Fibroblast of skin of right quadriceps (primary cell): Measurements from ENCODE around the gene CDK14.

Experiments
- DNase-seq: peaks from one replicate; pipeline ENCODE4 v3.0.0-alpha.2; 2013

The CDK14 gene

DNA sequence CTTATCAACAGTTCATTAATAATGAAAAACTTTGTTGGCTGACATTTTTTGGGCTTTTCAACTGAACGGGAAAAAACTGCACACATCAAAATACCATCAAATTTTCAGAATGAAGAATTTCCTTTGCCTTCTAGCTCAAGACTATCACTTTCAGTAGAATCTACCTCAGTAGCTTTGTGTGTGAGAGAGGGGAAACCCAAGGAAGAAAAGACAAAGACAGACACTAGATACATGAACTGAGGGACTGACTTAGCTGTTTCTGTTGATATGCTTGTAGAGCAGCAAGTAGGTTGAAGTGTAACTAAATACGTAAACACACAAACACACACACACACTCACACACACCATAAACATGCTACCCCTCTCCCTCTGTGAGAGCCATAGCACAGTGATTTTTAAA is 257.1 kb downstream of the CDK14 start:
- no peak for DNase-seq

- peak; percentile 15 for DNase-seq
Measured at GRCh38 chr7:90856351-90857070, 260.4 kb downstream of the CDK14 start.

DNA sequence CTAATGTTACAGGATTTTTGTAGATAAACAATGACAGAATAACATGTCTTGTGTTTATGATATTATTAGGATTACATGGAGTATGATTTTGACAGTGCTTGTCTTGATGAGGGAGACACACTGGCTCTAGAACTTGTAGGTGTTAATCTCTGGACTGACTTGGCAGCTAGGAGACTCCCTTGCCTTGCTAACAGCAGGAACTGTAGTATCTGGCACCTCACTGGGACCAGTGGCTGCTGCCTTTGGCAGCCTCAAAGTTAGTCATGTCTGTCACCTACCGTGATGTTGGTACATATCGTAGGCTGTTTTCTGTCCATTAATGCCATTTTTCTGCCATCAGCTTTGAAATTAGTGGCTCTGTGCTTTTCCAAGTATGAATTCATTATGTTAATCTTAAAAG is 261.5 kb downstream of the CDK14 start:
- no peak for DNase-seq

- no peak for DNase-seq
Measured at GRCh38 chr7:90858546-90858945, 262.4 kb downstream of the CDK14 start.

DNA sequence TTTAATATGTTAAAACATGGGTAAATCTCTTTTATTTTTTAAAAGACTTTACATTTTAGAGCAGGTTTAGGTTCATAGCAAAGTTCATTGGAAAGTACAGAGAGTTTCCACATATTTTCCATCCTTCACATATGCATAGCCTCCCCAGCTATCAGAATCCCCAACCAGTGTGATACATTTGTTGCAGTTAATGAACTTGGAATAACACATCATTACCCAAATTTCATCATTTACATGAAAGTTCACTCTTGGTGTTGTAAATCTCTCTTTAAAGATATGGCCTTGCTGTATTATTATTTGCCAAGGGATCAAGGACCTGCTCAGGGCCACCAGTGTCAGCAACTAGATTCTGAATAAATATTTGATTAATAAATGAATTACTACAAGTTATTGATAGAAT is 263.4 kb downstream of the CDK14 start:
- no peak for DNase-seq

DNA sequence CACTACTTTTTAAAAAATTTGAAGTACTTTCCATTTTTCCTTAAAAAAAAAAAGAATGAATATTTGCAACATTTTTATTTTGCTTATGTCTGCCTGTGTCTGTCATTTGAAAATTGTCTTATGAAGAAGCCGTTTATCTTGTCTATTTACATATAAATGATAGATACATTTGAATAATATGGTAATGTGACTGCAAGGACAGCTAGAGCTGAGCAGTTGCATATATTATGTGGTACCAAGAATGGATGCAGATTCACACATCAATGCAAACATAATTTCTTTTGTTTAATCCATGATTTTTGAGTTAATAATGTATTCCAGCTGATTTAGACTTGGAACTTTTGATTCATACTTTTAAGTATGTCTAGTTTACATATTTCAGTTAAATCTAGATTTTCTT is 268.0 kb downstream of the CDK14 start:
- no peak for DNase-seq

- DNase-seq = no peak
Measured at GRCh38 chr7:90869335-90869734, 273.2 kb downstream of the CDK14 start.

DNA sequence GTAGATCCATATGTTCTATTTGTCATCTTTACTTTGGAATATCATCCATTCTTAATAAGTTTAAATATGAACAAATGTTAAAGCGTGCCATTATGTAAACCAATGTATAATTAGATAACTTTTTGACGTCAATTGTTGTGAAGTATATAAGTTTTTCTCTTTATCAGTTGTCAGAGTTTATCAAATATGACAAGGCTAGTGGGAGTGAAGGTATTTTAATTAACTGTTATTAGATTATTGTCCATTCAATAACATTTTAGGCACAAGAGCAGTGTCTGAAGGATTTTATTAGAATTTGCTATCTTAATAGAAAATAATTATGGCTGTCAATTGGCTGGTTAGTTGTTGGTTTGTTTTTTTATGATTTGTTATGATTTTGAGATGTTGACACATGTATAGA is 280.6 kb downstream of the CDK14 start:
- no peak for DNase-seq

DNA sequence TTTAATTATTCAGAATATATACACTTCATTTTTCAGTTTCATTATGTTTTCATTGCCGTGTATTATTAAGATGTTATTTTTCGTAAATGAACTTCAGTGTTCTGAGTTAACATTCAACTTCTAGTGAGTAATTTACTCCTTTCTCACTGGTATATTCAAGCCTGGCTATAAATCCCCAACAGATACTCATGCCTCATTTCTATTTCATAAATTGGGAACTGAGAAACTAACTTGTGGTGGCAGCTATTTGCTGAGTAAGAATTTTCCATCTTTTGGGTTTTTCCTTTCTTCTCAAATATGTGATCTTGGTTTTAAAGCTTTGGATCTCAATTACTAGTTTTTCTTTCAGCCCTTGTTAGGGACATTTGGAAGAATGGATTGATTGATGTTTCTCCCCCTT is 281.1 kb downstream of the CDK14 start:
- DNase-seq = no peak

GRCh38 chr7:90879924-90880323 is 283.8 kb downstream of the CDK14 start:
- DNase-seq = no peak

DNA sequence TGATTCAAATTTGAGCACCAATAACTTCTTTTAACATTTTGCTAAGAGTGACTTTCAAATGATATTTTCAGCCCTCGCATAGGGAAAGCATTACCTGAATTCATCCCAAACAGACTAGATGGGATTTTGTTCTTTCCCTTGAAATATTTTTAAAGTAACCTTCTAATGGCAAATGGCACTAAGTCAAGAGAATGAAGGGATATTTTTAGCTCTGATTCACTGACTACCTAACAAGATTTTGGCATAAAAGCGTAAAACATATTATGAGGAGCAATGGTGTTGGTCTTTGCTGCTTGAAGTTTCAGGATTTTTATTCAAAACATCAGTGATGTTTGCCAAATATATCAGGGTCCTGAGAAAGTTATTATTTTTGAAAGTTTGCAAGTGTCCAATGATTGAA is 290.3 kb downstream of the CDK14 start:
- DNase-seq = no peak

- DNase-seq = no peak
Measured at GRCh38 chr7:90889210-90889609, 293.1 kb downstream of the CDK14 start.

- DNase-seq = no peak
Measured at GRCh38 chr7:90889644-90890043, 293.5 kb downstream of the CDK14 start.

DNA sequence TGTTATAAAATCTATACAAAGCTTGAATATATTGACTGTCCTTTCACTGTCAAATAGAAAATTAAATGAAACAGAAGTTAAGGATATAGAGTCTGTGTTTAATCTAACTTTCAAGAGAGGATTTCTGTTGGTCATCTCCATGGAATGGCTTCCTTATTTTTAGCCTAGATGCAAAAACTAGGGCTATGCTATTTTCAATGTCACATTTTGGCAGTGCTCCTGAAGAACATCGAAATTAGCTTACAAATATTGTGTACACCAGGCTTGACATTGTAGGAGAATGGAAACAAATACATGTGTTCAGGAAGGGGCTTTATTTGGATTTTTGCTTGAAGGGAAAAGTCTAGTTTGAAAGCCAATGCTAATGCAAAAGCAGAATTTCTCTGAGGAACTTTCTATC is 295.4 kb downstream of the CDK14 start:
- no peak for DNase-seq

- DNase-seq = no peak
Measured at GRCh38 chr7:90892213-90892612, 296.1 kb downstream of the CDK14 start.

DNA sequence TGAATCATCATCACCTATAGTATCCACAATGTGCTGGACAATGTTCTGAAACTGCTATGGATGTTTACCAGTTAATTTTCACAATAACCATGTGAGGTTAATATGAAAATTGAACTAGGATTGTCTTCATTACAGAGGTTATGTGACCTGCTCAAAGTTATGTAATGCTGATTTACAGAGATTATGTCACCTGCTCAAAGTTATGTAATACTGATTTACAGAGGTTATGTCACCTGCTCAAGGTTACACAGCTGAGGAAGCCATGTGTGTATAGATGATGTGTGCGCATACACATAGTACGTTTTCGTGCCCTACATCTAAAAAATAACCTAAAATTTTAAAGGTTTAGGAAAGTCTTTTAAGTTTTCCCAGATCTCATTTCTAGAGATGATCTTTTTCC is 298.0 kb downstream of the CDK14 start:
- DNase-seq = no peak

DNA sequence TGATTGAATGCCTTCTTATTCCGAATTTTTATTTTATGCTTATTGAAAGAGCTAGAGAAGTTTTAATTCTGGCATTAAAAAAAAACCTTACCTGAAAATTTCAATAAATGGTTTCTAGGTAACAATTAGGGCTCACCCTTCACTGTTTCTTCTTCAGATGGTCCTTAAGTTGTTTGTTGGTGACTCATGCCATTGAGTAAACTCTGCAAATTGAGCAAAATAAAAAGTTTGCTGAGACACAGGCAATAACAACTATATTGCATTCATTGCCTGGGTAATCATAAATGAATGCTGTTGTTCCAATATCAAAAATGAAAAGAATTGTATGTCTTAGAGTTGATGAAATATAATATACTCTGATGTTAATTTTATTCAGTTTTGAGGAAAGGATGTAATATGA is 300.3 kb downstream of the CDK14 start:
- no peak for DNase-seq

DNA sequence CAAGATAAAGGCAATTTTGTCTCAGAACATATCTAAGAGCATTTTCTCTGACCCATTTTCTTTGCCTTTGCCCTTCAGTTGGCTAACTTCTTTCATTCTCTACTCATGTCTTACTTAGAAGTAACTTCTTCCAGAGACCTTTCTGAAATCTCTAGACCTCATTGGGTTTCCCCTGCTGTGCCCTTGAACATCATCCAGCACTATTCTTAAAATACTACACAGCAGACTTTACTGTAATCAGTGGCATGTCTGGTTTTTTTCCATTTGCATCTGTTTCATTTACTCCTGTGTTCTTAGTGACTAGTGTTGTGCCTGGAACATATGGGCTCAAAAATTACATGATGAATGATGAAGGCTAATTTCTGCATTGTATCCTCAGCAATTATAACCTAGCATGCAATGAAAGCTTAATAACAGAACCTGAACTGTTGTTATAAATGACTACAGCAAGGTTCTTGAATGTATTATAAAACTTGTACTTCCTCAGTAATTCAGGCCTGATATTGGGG is 301.9 kb downstream of the CDK14 start:
- DNase-seq = no peak

DNA sequence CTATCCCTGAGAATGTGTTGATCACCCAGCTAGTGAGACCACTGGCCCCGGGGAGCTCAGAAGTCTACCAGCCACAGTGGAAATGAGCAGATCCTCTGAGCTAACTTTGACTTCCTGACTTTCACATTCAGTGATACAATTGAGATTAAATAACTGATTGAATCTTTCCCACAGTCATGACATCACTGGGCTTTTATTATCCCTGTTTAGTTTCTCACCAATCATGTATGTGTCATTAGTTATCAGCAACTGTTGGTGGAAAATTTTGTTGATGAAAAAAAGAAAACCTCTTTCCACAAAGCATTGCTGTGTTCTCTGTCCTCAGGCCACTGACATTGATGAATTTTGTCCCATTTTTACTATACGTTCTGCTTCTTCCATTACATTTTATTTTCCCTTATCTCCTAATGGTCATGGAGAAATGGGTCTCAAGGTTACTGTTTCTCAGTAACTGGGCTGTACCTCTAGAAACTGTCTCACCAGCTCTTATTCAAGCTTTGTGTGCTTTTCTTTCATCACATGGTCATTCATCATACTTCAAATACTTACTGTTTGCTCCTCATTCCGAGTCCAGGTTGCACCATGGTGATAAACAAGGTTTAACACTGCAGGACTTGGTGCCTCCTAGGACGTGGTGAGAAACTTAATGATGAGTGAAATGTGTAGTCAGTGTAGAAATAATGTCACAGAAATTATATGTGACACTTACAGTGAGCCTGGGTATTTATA is 304.7 kb downstream of the CDK14 start:
- DNase-seq = no peak

DNA sequence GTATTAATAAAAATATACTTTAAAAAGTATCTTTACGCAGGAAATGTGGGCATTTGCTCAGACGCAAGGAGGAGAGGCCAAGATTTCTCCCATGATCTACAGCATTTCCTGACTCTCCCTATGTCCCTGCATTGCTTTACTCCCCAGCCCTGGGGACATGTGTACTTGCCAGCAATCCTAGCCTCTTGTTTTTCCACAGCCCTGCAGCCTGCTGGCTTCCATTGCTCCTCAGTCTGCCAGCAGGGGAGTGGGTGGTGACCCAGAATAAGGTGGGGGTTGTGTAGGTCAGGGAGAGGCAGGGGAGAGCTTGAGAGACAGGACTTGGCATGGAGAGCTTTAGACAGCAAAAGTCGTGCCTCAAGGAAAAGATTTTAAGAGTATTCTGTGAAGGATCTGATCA is 307.7 kb downstream of the CDK14 start:
- DNase-seq = no peak

- peak; percentile 32 for DNase-seq
Measured at GRCh38 chr7:90910136-90910535, 314.0 kb downstream of the CDK14 start.

GRCh38 chr7:90916319-90916718 is 320.2 kb downstream of the CDK14 start:
- DNase-seq = no peak

DNA sequence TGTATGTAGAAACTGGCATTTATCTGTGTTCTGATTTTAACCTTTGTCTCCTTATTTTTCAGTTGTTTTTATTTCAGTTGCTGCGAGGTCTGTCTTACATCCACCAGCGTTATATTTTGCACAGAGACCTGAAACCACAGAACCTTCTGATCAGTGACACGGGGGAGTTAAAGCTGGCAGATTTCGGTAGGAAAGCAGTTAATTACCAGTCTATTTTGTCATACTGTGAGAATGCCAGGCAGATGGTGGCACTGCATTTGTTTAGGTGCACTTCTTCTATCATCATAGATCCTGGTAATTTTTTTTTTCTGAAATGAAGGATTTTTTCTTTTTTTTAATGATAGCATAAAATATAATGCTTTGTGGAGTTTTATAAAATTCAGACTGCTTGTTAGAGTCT is 321.4 kb downstream of the CDK14 start:
- DNase-seq = no peak

- no peak for DNase-seq
Measured at GRCh38 chr7:90918303-90918702, 322.2 kb downstream of the CDK14 start.

DNA sequence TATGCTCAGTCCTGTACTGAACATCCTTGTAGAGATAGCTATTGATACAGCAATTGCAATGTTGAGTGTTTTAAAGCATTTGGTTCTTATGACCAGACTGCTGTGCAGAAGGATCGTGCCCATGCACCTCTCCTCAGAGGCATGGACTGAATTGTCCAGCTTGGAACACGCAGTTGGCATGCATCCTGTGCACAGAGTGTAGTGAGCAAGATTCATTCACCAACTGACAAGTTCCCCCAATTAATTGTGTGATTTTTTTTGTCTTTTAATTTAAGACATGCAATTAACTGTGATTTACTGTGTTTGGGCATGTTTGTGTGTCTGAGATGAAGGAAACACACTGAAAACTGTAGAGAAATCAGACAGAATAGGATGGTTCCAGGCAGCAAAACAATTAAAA is 323.7 kb downstream of the CDK14 start:
- no peak for DNase-seq
